Esophagus squamous epithelium (tissue), 5 donors: Measurements from ENCODE around the gene SAMD3. TPM values are rescaled to one million over a fixed set of nuclear protein-coding genes. Genes with fewer than 3 reads are reported as not detected.

Source experiments
- DNase-seq: peaks from one replicate; lab custom pipeline; 2025; lab: John Stamatoyannopoulos, UW
- H3K27ac ChIP-seq, 4 donors: fragments of 200-600 bp; sonication (generic); one replicate each; pipeline ENCODE4 v1.5.1; 2016 to 2019; ENCODE audit warnings: mild to moderate bottlenecking in 1 of 4
- H3K27me3 ChIP-seq, 4 donors: fragments of 200-600 bp; sonication (generic); 1 replicate in 3 of 4; 2 replicates in 1 of 4; pipeline versions ENCODE4 v1.5.1 to v1.6.0; 2017 to 2021; ENCODE audit warnings: antibody characterized with exemption in 1 of 4
- H3K36me3 ChIP-seq, 3 donors: fragments of 200-600 bp; sonication (generic); one replicate each; pipeline ENCODE4 v1.5.1; 2016 to 2019
- H3K4me1 ChIP-seq, 3 donors: fragments of 200-600 bp; sonication (generic); one replicate each; pipeline ENCODE4 v1.5.1; 2017 to 2019
- H3K4me3 ChIP-seq, 4 donors: fragments of 200-600 bp; sonication (generic); 1 replicate in 3 of 4; 2 replicates in 1 of 4; pipeline ENCODE4 v1.5.1; 2016 to 2019; ENCODE audit warnings: mild to moderate bottlenecking in 2 of 4, moderate library complexity in 1 of 4
- H3K9me3 ChIP-seq, 3 donors: fragments of 200-600 bp; sonication (generic); one replicate each; pipeline ENCODE4 v1.5.1; 2016 to 2019
- POLR2A ChIP-seq, 4 donors: fragments of 450-650 bp; IDR thresholded peaks; one replicate each; pipeline ENCODE4 v1.6.1; 2017; ENCODE audit warnings: antibody characterized with exemption in 4 of 4, mild to moderate bottlenecking in 4 of 4, moderate library complexity in 3 of 4
- WGBS, 2 donors: methylation state at CpG; one replicate each; pipeline ENCODE4 v1.1.5; 2018; 5-methylcytosine and 5-hydroxymethylcytosine counted together
- intact Hi-C: fragments of 100-400 bp; cut with DNase I; formaldehyde crosslinking; loops from one replicate; pipeline ENCODE4 v1.15.0; 2022
- total RNA-seq, 4 donors: library from RNA; depleted of rRNA; stranded (reverse); fragments of >200 nt; gene quantifications; one replicate each; pipeline ENCODE4 v1.1.0, GENCODE V29; 2016
- TF ChIP-seq, protein P1 (sequence below), 6 experiments: fragments of 450-650 bp in 4 of 6; fragments of 200-600 bp in 2 of 6; sonication (generic) in 2 of 6; IDR thresholded peaks; one replicate each; pipeline ENCODE4 v1.5.1; 2016 to 2019; ENCODE audit warnings: antibody characterized with exemption in 6 of 6, mild to moderate bottlenecking in 4 of 6, moderate library complexity in 4 of 6
- donor health status: DM: yes; HTN: yes; CAD: no.

SAMD3 gene
- total RNA-seq, 4 donors from 2014 or later, result 0.12 to 3.8 (median 0.67) TPM

- Histone ChIP-seq H3K9me3 (no peaks in the 10 kb centered on the region), H3K4me3 (no peak overlapping the region), H3K27me3 (no peaks in the 10 kb centered on the region), H3K27ac (no peak overlapping the region), H3K36me3 (no peaks in the 10 kb centered on the region), H3K4me1 (peaks cover 0 to 33% (median 0%) of the 10 kb centered on the region in 3 donors)
- DNase-seq, result no peak
- WGBS, 2 donors, result 42 to 61% methylated on average over 6 of the region's 6 CpGs
- TF ChIP-seq POLR2A (IDR thresholded peaks at IDR 0.05), result no peak
- TF ChIP-seq, protein P1, sequence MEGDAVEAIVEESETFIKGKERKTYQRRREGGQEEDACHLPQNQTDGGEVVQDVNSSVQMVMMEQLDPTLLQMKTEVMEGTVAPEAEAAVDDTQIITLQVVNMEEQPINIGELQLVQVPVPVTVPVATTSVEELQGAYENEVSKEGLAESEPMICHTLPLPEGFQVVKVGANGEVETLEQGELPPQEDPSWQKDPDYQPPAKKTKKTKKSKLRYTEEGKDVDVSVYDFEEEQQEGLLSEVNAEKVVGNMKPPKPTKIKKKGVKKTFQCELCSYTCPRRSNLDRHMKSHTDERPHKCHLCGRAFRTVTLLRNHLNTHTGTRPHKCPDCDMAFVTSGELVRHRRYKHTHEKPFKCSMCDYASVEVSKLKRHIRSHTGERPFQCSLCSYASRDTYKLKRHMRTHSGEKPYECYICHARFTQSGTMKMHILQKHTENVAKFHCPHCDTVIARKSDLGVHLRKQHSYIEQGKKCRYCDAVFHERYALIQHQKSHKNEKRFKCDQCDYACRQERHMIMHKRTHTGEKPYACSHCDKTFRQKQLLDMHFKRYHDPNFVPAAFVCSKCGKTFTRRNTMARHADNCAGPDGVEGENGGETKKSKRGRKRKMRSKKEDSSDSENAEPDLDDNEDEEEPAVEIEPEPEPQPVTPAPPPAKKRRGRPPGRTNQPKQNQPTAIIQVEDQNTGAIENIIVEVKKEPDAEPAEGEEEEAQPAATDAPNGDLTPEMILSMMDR (IDR thresholded peaks at IDR 0.05), result no peak
- intact Hi-C loops, result no loop called here
Measured at GRCh38 chr6:130129762-130130246, 92.9 kb downstream of the SAMD3 start.

GRCh38 chr6:130128326-130128725 lies 94.4 kb downstream of the SAMD3 start:
- intact Hi-C loops, result no loop called here
- H3K4me3 ChIP-seq, result no peak overlapping the region
- no peaks in the 10 kb centered on the region for H3K36me3 ChIP-seq
- WGBS, 2 donors, result 92% methylated on average over 5 of the region's 5 CpGs
- no peaks in the 10 kb centered on the region for H3K9me3 ChIP-seq
- H3K27me3 ChIP-seq, result no peaks in the 10 kb centered on the region
- no peak for DNase-seq
- peaks cover 0 to 32% (median 0%) of the 10 kb centered on the region in 3 donors for H3K4me1 ChIP-seq
- TF ChIP-seq POLR2A (IDR thresholded peaks at IDR 0.05), result no peak
- no peak overlapping the region for H3K27ac ChIP-seq

GRCh38 chr6:130127195-130127594 lies 95.6 kb downstream of the SAMD3 start:
- peaks cover 0 to 21% (median 0%) of the 10 kb centered on the region in 3 donors for H3K4me1 ChIP-seq
- intact Hi-C loops, result no loop called here
- no peaks in the 10 kb centered on the region for H3K36me3 ChIP-seq
- DNase-seq, result no peak
- no peak overlapping the region for H3K4me3 ChIP-seq
- WGBS, 2 donors, result 69 to 73% methylated on average over 2 of the region's 2 CpGs
- no peaks in the 10 kb centered on the region for H3K9me3 ChIP-seq
- H3K27ac ChIP-seq, result no peak overlapping the region
- H3K27me3 ChIP-seq, result no peaks in the 10 kb centered on the region
- no peak for TF ChIP-seq POLR2A (IDR thresholded peaks at IDR 0.05)
- TF ChIP-seq, protein P1 (IDR thresholded peaks at IDR 0.05), result no peak

DNA sequence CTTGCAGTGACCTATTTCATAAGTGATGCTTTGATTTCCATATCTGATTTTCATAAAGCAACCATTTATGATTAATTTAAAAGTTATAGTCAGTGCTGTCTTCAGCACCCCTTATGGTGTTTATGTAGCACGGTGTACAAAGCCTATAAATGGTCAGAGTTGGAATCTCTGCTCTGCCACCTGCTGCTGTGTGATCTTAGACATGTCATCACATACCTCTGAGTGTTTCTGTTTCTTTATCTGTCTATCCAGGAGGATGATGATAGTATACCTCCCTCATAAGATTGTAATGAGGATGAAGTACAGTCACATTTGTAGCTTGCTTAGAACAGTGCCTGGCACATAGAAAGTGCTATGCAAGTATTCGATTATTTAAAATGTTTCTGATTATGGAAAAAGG lies 100.5 kb downstream of the SAMD3 start:
- Histone ChIP-seq H3K36me3 (peaks cover 0 to 2% (median 0%) of the 10 kb centered on the region in 3 donors), H3K4me3 (no peak overlapping the region), H3K27ac (no peak overlapping the region), H3K4me1 (no peaks in the 10 kb centered on the region), H3K9me3 (no peaks in the 10 kb centered on the region), H3K27me3 (no peaks in the 10 kb centered on the region)
- no peak for TF ChIP-seq POLR2A (IDR thresholded peaks at IDR 0.05)
- TF ChIP-seq, protein P1 (IDR thresholded peaks at IDR 0.05), result no peak
- no peak for DNase-seq
- WGBS, 2 donors, result 73 to 91% methylated on average over 2 of the region's 2 CpGs
- intact Hi-C loops, result no loop called here

GRCh38 chr6:130120731-130121130 lies 102.0 kb downstream of the SAMD3 start:
- no peak for DNase-seq
- no peaks in the 10 kb centered on the region for H3K4me1 ChIP-seq
- H3K9me3 ChIP-seq, result no peaks in the 10 kb centered on the region
- H3K27ac ChIP-seq, result no peak overlapping the region
- TF ChIP-seq POLR2A (IDR thresholded peaks at IDR 0.05), result no peak
- TF ChIP-seq, protein P1 (IDR thresholded peaks at IDR 0.05), result no peak
- H3K4me3 ChIP-seq, result no peak overlapping the region
- H3K27me3 ChIP-seq, result no peaks in the 10 kb centered on the region
- intact Hi-C loops, result no loop called here
- peaks cover 0 to 2% (median 0%) of the 10 kb centered on the region in 3 donors for H3K36me3 ChIP-seq

DNA sequence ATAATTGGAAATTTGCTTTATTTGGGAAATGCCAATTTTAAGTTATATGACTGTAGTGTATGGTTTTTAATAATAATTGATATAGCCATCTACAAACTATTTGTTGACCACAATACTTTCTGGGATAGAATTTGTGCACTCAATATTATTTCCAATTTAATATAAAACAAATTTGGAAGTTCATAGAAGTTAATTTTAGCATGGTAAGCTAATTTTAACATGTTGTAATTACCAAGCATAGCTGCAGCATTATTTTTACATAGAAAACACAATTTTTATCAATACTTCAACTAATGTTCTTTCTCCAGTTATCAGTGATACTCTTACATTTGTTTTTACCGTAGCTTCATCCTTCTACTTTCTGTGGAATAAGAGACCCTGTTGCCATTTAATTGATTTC lies 103.5 kb downstream of the SAMD3 start:
- 94 to 97% methylated on average over 1 of the region's 1 CpG for WGBS, 2 donors
- no peaks in the 10 kb centered on the region for H3K4me1 ChIP-seq
- intact Hi-C loops, result no loop called here
- DNase-seq, result no peak
- no peaks in the 10 kb centered on the region for H3K9me3 ChIP-seq
- H3K4me3 ChIP-seq, result no peak overlapping the region
- H3K27me3 ChIP-seq, result no peaks in the 10 kb centered on the region
- H3K36me3 ChIP-seq, result peaks cover 0 to 2% (median 0%) of the 10 kb centered on the region in 3 donors
- no peak overlapping the region for H3K27ac ChIP-seq
- TF ChIP-seq POLR2A (IDR thresholded peaks at IDR 0.05), result no peak
- TF ChIP-seq, protein P1 (IDR thresholded peaks at IDR 0.05), result no peak
